Mesodermal cell (in vitro differentiated cells): ENCODE measurements around the gene PANK2.
"Not testable (repeated sequence)": the region's sequence is repeated elsewhere in the genome, so short reads cannot be mapped to it uniquely, and the experiment has no call there.

ENCODE experiments used
- H3K27ac ChIP-seq: 2 replicates; pipeline ENCODE4 v1.7.0; 2013; ENCODE audit warnings: mild to moderate bottlenecking, low read depth, low read length, moderate library complexity; ENCODE audit not compliant: severe bottlenecking
- H3K36me3 ChIP-seq: 2 replicates; pipeline ENCODE4 v1.7.1; 2013; ENCODE audit warnings: mild to moderate bottlenecking, low read length, moderate library complexity; ENCODE audit not compliant: control insufficient read depth, insufficient read depth
- H3K4me1 ChIP-seq: one replicate; pipeline ENCODE4 v1.7.1; 2013; ENCODE audit warnings: mild to moderate bottlenecking, low read length; ENCODE audit not compliant: insufficient read depth, control insufficient read depth, poor library complexity, severe bottlenecking
- H3K4me3 ChIP-seq: 2 replicates; pipeline ENCODE4 v1.7.0; 2013; ENCODE audit warnings: low read length, control low read depth, mild to moderate bottlenecking; ENCODE audit not compliant: insufficient read depth, poor library complexity, severe bottlenecking; ENCODE audit errors: extremely low read depth
- H3K9me3 ChIP-seq: 2 replicates; pipeline ENCODE4 v1.7.1; 2013; ENCODE audit warnings: mild to moderate bottlenecking, low read length, moderate library complexity; ENCODE audit not compliant: control insufficient read depth
- WGBS, 2 experiments: methylation state at CpG; one replicate each; pipeline ENCODE4 v1.1.5; 2013; ENCODE audit warnings: missing lambda C conversion rate in 2 of 2; ENCODE audit not compliant: insufficient coverage in 2 of 2; 5-methylcytosine and 5-hydroxymethylcytosine counted together

Gene PANK2

DNA sequence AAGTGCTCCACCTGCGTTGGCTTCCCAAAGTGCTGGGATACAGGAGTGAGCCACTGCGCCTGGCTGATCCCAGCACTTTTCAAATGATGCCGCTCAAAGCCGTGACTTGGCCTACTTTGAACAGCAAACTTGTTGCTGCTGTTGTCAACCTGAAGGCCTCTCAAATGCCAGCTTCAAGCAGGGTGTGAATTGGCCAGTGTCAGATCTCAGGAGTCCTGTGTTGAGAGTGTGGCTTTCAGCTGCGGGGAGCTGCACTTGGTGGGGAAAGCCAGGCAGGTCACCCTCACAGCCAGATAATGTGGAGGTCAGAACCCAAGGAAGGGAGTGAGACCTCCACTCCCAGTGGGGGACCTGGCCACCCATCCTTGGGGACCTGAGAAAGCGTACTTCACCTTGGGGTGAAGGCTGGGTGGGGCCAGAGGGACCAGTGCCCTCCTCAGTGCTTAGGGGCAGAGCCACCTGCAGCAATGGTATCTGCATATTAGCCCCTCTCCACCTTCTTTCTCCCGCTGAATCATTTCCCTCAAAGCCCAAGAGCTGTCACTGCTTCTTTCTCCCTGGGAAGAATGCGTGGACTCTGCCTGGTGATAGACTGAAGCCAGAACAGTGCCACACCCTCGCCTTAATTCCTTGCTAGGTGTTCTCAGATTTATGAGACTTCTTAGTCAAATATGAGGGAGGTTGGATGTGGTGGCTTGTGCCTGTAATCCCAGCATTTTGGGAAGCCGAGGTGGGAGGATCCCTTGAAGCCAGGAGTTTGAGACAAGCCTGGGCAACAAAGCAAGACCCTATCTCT lies 19.1 kb upstream of the PANK2 start:
- Histone ChIP-seq H3K4me3 (no peak overlapping the region), H3K36me3 (peaks cover 75% of the 10 kb centered on the region), H3K9me3 (no peaks in the 10 kb centered on the region), H3K27ac (no peak overlapping the region), H3K4me1 (no peaks in the 10 kb centered on the region)
- 98 to 100% methylated on average over 7 to 8 of the region's 10 CpGs for WGBS, 2 experiments

GRCh38 chr20:3871550-3872265 lies 17.5 kb upstream of the PANK2 start:
- H3K36me3 ChIP-seq: peaks cover 60% of the 10 kb centered on the region
- peak overlapping the region; percentile 29 for H3K27ac ChIP-seq
- WGBS, 2 experiments: 83 to 90% methylated on average over 2 to 3 of the region's 4 CpGs
- H3K4me3 ChIP-seq: no peak overlapping the region
- H3K9me3 ChIP-seq: no peaks in the 10 kb centered on the region
- H3K4me1 ChIP-seq: no peaks in the 10 kb centered on the region

DNA sequence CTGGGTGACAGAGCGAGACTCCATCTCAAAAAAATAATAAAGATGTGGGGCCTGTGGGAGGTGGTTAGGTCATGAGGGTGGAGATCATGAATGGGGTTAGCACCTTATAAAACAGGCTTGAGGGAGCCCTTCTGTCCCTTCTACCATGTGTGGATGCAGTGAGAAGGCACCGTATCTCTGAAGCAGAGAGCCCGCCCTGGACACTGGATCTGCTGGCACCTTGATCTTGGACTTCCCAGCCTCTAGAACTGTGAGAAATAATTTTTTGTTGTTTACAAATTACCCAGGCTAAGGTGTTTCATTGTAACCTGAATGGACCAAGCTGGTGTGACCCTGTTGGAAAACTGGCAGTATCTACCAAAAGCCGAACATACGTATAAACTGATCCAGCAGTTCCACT lies 15.7 kb upstream of the PANK2 start:
- 96 to 97% methylated on average over 5 of the region's 5 CpGs for WGBS, 2 experiments
- H3K4me1 ChIP-seq: no peaks in the 10 kb centered on the region
- no peak overlapping the region for H3K27ac ChIP-seq
- H3K4me3 ChIP-seq: no peak overlapping the region
- peaks cover 43% of the 10 kb centered on the region for H3K36me3 ChIP-seq
- no peaks in the 10 kb centered on the region for H3K9me3 ChIP-seq

- peaks cover 40% of the 10 kb centered on the region for H3K36me3 ChIP-seq
Observed at GRCh38 chr20:3874194-3874844, 14.9 kb upstream of the PANK2 start.

DNA sequence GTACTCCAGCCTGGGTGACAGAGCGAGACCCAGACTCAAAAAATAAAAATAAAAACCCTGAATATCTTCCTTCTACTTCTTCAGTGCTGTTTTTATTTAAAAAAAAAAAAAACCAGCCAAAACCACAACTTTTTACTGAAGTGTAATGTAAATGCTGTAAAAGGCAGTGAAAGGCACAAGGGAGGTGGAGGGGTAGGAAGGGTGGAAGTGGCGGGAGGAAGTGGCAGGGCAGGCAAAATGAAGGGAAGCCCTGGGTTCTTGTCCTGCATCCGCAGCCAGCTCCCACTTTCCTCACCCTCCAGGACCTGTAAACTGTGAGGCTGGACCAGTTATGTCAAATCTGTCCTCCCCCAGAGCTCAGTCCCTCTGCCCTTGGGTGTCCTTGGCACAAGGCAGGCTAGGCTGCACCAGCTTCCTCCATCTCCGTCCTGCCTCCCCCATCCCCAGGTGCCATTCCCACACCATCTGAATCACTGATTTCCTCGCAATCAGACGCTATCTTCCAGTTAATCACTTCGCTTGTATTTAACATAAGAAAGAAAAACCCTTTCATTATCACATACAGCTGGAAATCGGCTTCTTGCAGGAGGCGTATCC lies 13.7 kb upstream of the PANK2 start:
- peaks cover 40% of the 10 kb centered on the region for H3K36me3 ChIP-seq
- WGBS, 2 experiments: 90% methylated on average over 2 of the region's 9 CpGs
- no peaks in the 10 kb centered on the region for H3K9me3 ChIP-seq
- no peak overlapping the region for H3K4me3 ChIP-seq
- H3K4me1 ChIP-seq: no peaks in the 10 kb centered on the region
- no peak overlapping the region for H3K27ac ChIP-seq

More at GRCh38 chr20:3874194-3874844, 14.9 kb upstream of the PANK2 start:
- WGBS, 2 experiments: 90 to 97% methylated on average over 2 to 3 of the region's 3 CpGs
- Histone ChIP-seq H3K4me3 (no peak overlapping the region), H3K9me3 (no peaks in the 10 kb centered on the region), H3K27ac (no peak overlapping the region), H3K4me1 (no peaks in the 10 kb centered on the region)

- no peaks in the 10 kb centered on the region for H3K4me1 ChIP-seq
- H3K36me3 ChIP-seq: peaks cover 38% of the 10 kb centered on the region
- no CpG with 5 or more reads among the region's 1 CpG for WGBS, 2 experiments
- no peaks in the 10 kb centered on the region for H3K9me3 ChIP-seq
- H3K27ac ChIP-seq: no peak overlapping the region
- no peak overlapping the region for H3K4me3 ChIP-seq
Observed at GRCh38 chr20:3876000-3876399, 13.2 kb upstream of the PANK2 start.

DNA sequence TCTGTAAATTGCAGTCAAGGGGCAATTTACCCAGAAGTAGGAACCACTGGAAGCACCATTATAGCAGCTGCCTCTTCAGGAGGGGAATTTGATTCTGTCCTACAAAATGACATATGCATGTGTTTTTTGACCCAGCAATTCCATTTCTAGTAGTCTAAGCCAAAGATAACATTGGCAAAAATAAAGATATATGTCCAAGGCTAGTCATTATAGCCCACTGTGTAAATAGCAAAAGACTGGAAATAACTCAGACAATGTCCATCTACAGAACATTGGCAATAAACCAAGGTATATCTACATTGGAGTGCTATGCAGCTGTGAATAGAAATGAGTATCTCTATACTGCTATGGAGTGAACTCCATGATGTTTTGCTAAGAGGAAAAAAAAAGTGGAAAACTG lies 12.5 kb upstream of the PANK2 start:
- H3K36me3 ChIP-seq: peaks cover 31% of the 10 kb centered on the region
- no peak overlapping the region for H3K4me3 ChIP-seq
- no peaks in the 10 kb centered on the region for H3K9me3 ChIP-seq
- H3K4me1 ChIP-seq: no peaks in the 10 kb centered on the region
- no peak overlapping the region for H3K27ac ChIP-seq

DNA sequence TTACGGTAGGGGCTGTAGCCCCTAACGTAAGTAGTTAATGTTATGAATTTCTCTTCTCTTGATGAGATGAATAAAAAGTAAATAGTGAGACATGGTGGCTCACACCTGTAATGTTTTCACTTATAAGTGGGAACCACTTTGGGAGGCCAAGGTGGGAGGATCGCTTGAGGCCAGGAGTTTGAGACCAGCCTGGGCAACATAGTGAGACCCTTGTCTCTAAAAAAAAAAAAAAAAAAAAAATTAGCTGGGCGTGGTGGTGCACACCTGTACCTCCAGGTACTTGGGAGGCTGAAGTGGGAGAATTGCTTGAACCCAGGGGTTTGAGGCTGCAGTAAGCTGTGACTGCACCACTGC lies 10.3 kb upstream of the PANK2 start:
- not testable (repeated sequence) for H3K4me1 ChIP-seq, H3K27ac ChIP-seq, H3K9me3 ChIP-seq, H3K36me3 ChIP-seq, H3K4me3 ChIP-seq
- 67 to 93% methylated on average over 1 to 2 of the region's 4 CpGs for WGBS, 2 experiments

DNA sequence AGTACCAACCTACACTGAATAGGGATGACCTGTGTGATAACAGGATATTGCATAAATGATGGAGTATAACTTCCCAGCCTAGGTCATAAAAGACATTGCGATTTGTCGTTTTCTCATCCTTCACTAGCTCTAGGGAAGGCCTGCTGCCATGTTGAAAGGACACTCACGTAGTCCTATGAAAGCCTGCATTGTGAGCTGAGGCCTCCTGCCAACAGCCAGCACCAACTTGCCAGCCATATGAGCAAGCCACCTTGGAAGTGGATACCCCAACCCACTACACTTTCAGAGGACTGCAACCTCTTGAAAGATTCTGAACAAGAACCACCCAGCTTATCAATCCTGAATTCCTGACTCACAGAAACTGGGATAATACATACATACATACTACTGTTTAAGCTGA lies 3.5 kb upstream of the PANK2 start:
- WGBS, 2 experiments: 95 to 100% methylated on average over 3 of the region's 3 CpGs
- Histone ChIP-seq H3K4me1 (peaks cover 4% of the 10 kb centered on the region), H3K36me3 (peaks cover 9% of the 10 kb centered on the region), H3K9me3 (no peaks in the 10 kb centered on the region), H3K27ac (no peak overlapping the region), H3K4me3 (no peak overlapping the region)

DNA sequence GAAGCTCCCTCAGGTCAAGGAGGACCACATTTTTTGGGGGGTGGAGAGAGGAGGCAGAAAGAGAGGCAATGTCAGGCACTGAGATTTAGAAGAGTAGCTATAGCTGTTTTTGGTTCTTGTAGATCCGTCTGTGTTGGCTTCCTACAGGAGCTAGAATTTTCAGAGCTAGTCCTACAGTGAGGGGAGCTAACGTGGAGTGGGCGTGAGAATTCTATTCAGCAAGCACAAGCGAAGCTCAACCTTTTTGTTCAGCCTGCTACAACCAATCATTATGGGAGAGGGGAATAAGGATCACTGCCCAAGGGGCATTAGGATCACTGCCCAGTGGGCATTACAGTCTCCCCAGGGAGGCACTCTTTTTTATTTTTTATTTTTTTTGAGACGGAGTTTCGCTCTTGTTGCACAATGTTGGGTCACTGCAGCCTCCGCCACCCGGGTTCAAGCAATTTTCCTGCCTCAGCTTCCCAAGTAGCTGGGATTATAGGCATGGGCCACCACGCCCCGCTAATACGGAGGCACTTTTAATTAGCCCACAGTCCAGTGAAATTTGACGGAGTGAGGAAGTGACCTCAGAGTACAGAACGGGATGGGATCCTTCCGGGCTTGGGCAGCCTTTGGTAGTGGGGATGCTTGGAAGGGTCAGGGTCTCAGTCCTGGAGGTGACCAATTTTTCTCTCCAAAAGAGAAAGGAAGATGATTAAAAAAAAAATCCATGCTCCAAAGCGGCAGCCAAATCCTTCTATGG lies 1.1 kb upstream of the PANK2 start:
- WGBS, 2 experiments: 31 to 37% methylated on average over 13 of the region's 15 CpGs
- peak overlapping the region; percentile 97 for H3K27ac ChIP-seq
- no peaks in the 10 kb centered on the region for H3K9me3 ChIP-seq
- H3K36me3 ChIP-seq: peaks cover 32% of the 10 kb centered on the region
- peak overlapping the region; percentile 87 for H3K4me3 ChIP-seq
- peaks cover 15% of the 10 kb centered on the region for H3K4me1 ChIP-seq
